HepG2 (cell line): ENCODE results near the gene FAM168A. TPM values are rescaled to one million over a fixed set of nuclear protein-coding genes. Genes with fewer than 3 reads are reported as not detected.

Experiments used
- ATAC-seq: fragments of 200-7000 bp; cut with Tn5 transposase; 3 replicates; pipeline ENCODE4 v1.9.1; 2020; ENCODE audit warnings: mild to moderate bottlenecking, moderate library complexity
- BruUV-seq: library from RNA; stranded (reverse); fragments of 400-500 nt; replicated peaks from 2 replicates; lab custom pipeline; 2021; lab: Mats Ljungman, UMichigan
- CTCF ChIA-PET: fragments of 300-600 bp; formaldehyde crosslinking; extraction: SDS; loops from one replicate; lab custom pipeline; 2021; ENCODE audit warnings: low total read pairs, inconsistent platforms, low intra/inter-chr PET ratio; lab: Yijun Ruan, JAX
- POLR2A ChIA-PET: fragments of 350-600 bp; sonication (Branson Sonifier 250); formaldehyde crosslinking; loops from one replicate; lab custom pipeline; 2020; ENCODE audit warnings: antibody characterized with exemption, inconsistent platforms; lab: Yijun Ruan, JAX
- DNase-seq: peaks from one replicate; pipeline ENCODE4 v3.0.0-alpha.2; 2015; ENCODE audit warnings: low spot score
- FAIRE-seq: peaks from 3 replicates; lab custom pipeline; 2011; peaks lifted over from hg19 to GRCh38; lab: Jason Lieb, UNC
- H2AFZ ChIP-seq: one replicate; pipeline ENCODE4 v1.6.1; 2011; ENCODE audit warnings: low read length, inconsistent platforms
- H3K27ac ChIP-seq: fragments of 300-600 bp; 3 replicates; pipeline ENCODE4 v1.8.0; 2011; ENCODE audit warnings: mixed run types, mild to moderate bottlenecking, mixed read lengths, low read length, inconsistent platforms; ENCODE audit not compliant: insufficient read depth; ENCODE audit errors: extremely low read length
- H3K27me3 ChIP-seq, 2 experiments: fragments of 200-600 bp in 1 of 2; 2 replicates in 1 of 2; 3 replicates in 1 of 2; pipeline versions ENCODE4 v1.6.0 to v1.8.0; 2011; ENCODE audit warnings: low read length in 2 of 2, mild to moderate bottlenecking in 2 of 2, moderate library complexity in 2 of 2, inconsistent platforms in 1 of 2; ENCODE audit not compliant: insufficient read depth in 2 of 2, control insufficient read depth in 1 of 2
- H3K36me3 ChIP-seq, 2 experiments: fragments of 200-600 bp in 1 of 2; replicated peaks in 1 of 2; 2 replicates in 1 of 2; 3 replicates in 1 of 2; pipeline versions ENCODE4 v1.5.1 to v1.8.0; 2011; ENCODE audit warnings: low read length in 2 of 2, inconsistent platforms in 1 of 2; ENCODE audit not compliant: insufficient read depth in 2 of 2, control insufficient read depth in 1 of 2
- H3K4me1 ChIP-seq: 2 replicates; pipeline ENCODE4 v1.5.1; 2012; ENCODE audit warnings: low read length, inconsistent platforms; ENCODE audit not compliant: insufficient read depth
- H3K4me2 ChIP-seq: 2 replicates; pipeline ENCODE4 v1.6.0; 2011; ENCODE audit warnings: low read depth, low read length, inconsistent platforms
- H3K4me3 ChIP-seq, 3 experiments: fragments of 200-600 bp in 1 of 3; sonication (generic), shearing (Covaris generic) in 1 of 3; replicated peaks in 1 of 3; 2 replicates each; pipeline ENCODE4 v1.5.1; 2011 to 2016; ENCODE audit warnings: low read length in 3 of 3, inconsistent platforms in 2 of 3, low read depth in 2 of 3, mild to moderate bottlenecking in 2 of 3, control low read depth in 1 of 3, mixed read lengths in 1 of 3; ENCODE audit not compliant: insufficient read depth in 1 of 3
- H3K79me2 ChIP-seq: one replicate; pipeline ENCODE4 v1.6.1; 2011; ENCODE audit warnings: low read length, inconsistent platforms; ENCODE audit not compliant: insufficient read depth
- H3K9ac ChIP-seq: 2 replicates; pipeline ENCODE4 v1.6.0; 2011; ENCODE audit warnings: mild to moderate bottlenecking, low read depth, low read length, inconsistent platforms; ENCODE audit not compliant: insufficient read depth
- H3K9me3 ChIP-seq: 2 replicates; pipeline ENCODE4 v1.5.1; 2012; ENCODE audit warnings: mild to moderate bottlenecking, low read length
- H4K20me1 ChIP-seq: 2 replicates; pipeline ENCODE4 v1.6.0; 2011; ENCODE audit warnings: inconsistent platforms, mild to moderate bottlenecking, low read length, moderate library complexity; ENCODE audit not compliant: insufficient read depth
- CBFB ChIP-seq: sonication (generic); formaldehyde crosslinking; IDR thresholded peaks from 2 replicates; pipeline ENCODE4 v1.4.0; 2020; ENCODE audit warnings: missing genetic modification reagents
- DNMT1 ChIP-seq: sonication (generic); formaldehyde crosslinking; IDR thresholded peaks from 2 replicates; pipeline ENCODE4 v1.5.1; 2020; ENCODE audit warnings: mild to moderate bottlenecking, missing genetic modification reagents
- HIVEP1 ChIP-seq: sonication (generic); formaldehyde crosslinking; IDR thresholded peaks from 2 replicates; pipeline ENCODE4 v1.4.0; 2020; ENCODE audit warnings: mild to moderate bottlenecking, missing genetic modification reagents
- LRRFIP1 ChIP-seq: sonication (generic); formaldehyde crosslinking; conservative IDR thresholded peaks from 2 replicates; pipeline ENCODE4 v1.4.0; 2020; ENCODE audit warnings: missing genetic modification reagents
- RNF2 ChIP-seq: fragments of 450-650 bp; conservative IDR thresholded peaks from 2 replicates; pipeline ENCODE4 v1.6.1; 2016; ENCODE audit warnings: low read depth
- SETDB1 ChIP-seq: sonication (generic); formaldehyde crosslinking; IDR thresholded peaks from 2 replicates; pipeline ENCODE4 v1.5.1; 2020; ENCODE audit warnings: missing genetic modification reagents, mild to moderate bottlenecking, borderline replicate concordance
- SMARCE1 ChIP-seq: fragments of 450-650 bp; IDR thresholded peaks from 2 replicates; pipeline ENCODE4 v1.6.1; 2017; ENCODE audit warnings: borderline replicate concordance
- STAT6 ChIP-seq: sonication (generic); formaldehyde crosslinking; IDR thresholded peaks from 2 replicates; pipeline ENCODE4 v1.4.0; 2020; ENCODE audit warnings: missing genetic modification reagents, mild to moderate bottlenecking, borderline replicate concordance
- TCF7L2 ChIP-seq: IDR thresholded peaks from 2 replicates; pipeline ENCODE4 v1.6.1; 2011; ENCODE audit warnings: mild to moderate bottlenecking, low read depth, low read length, moderate library complexity
- TEAD3 ChIP-seq: optimal IDR thresholded peaks from 2 replicates; pipeline ENCODE3; 2016; ENCODE audit warnings: borderline replicate concordance
- THAP11 ChIP-seq: IDR thresholded peaks from 2 replicates; pipeline ENCODE4 v1.6.1; 2016; ENCODE audit warnings: missing biosample characterization, missing genetic modification reagents
- TOPORS ChIP-seq: sonication (generic); formaldehyde crosslinking; IDR thresholded peaks from 2 replicates; pipeline ENCODE4 v1.8.0; 2023; ENCODE audit warnings: mild to moderate bottlenecking, missing genetic modification reagents
- ZBTB2 ChIP-seq: sonication (generic); formaldehyde crosslinking; IDR thresholded peaks from 2 replicates; pipeline ENCODE4 v1.8.0; 2022; ENCODE audit warnings: low read depth, missing genetic modification reagents
- ZNF34 ChIP-seq: sonication (generic); formaldehyde crosslinking; IDR thresholded peaks from 2 replicates; pipeline ENCODE4 v1.4.0; 2020; ENCODE audit warnings: mild to moderate bottlenecking, missing genetic modification reagents, borderline replicate concordance
- ZNF713 ChIP-seq: sonication (generic); formaldehyde crosslinking; IDR thresholded peaks from 2 replicates; pipeline ENCODE4 v1.4.0; 2020; ENCODE audit warnings: mild to moderate bottlenecking, missing genetic modification reagents
- WGBS: methylation state at CpG from one replicate; pipeline ENCODE4 v1.1.6; 2017; ENCODE audit warnings: low lambda C conversion rate; 5-methylcytosine and 5-hydroxymethylcytosine counted together
- in situ Hi-C: cut with HindIII; loops from 2 replicates; pipeline ENCODE4 v1.10.0; 2017; ENCODE audit warnings: low pct_unique_long_range_greater_than_20kb; ENCODE audit not compliant: extremely low pct_ligation_motif_present
- intact Hi-C: fragments of 100-400 bp; cut with micrococcal nuclease; formaldehyde crosslinking; loops from one replicate; pipeline ENCODE4 v1.10.0; 2022; ENCODE audit not compliant: unreplicated experiment
- polyA plus RNA-seq, 8 experiments: library from polyadenylated mRNA; depleted of rRNA in 3 of 8; stranded (reverse) in 7 of 8; unstranded in 1 of 8; fragments of >200 nt; fragmentation: Illumina TruSeq in 4 of 8; extraction: Trizol in 4 of 8; gene quantifications; 2 replicates each; pipeline versions ENCODE4 v1.2.1 to v1.2.3, GENCODE V29; 2011 to 2016; ENCODE audit warnings: low read depth in 4 of 8, missing spikeins in 1 of 8, mixed read lengths in 1 of 8; ENCODE audit not compliant: insufficient read depth in 1 of 8
- total RNA-seq, 5 experiments: library from RNA; depleted of rRNA; stranded (reverse); fragments of >200 nt; fragmentation: Illumina TruSeq; extraction: Trizol; gene quantifications; 2 replicates each; pipeline ENCODE4 v1.2.3, GENCODE V29; 2016; ENCODE audit warnings: low read depth in 1 of 5
- TF ChIP-seq, protein P1 (sequence below): IDR thresholded peaks from 2 replicates; pipeline ENCODE4 v1.6.1; 2016; ENCODE audit warnings: control low read depth
- TF ChIP-seq, protein P2 (sequence below): sonication (generic); formaldehyde crosslinking; IDR thresholded peaks from 2 replicates; pipeline ENCODE4 v1.4.0; 2020; ENCODE audit warnings: missing genetic modification reagents, mild to moderate bottlenecking, borderline replicate concordance

FAM168A gene
- total and polyA plus RNA-seq, 2 of the 13 experiments (the other 11 are each of a cell fraction or from before 2014, with no cell fraction given): 13.9 to 15.8 TPM

DNA sequence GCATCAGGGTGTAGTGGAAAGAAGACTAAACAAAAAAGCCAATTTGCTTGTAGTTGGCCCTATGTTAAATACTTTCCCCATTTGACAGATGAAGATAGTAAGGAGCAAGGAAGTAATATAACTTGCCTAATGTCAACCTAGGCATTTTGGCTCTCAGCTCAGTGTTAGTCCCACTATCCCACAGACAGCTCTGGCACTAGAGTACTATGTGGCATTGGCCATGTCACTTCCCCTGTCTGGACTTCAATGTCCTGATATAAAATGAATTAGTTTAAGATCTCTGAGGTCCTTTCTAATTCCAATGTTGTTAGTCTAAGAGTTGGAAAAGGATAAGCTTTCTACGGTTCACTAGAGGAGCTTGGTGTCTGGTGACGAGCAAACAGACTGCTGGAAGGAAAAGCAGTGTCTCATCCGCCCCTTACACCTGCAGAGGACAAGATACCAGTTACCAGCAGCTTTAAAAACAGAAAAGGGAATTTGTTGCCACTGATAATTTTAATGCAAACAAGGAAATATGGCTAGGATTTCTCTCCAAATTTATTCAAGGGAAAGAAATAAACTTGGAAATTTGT lies 129.2 kb downstream of the FAM168A start:
- BruUV-seq: no TSS peak
- Histone ChIP-seq H3K4me1 (0 out of 2 replicates have a peak, but pooled peaks cover 18% of the 10 kb centered on the region), H3K27me3 (no peaks in the 10 kb centered on the region), H3K4me3 (no peak overlapping the region), H3K36me3 (no peaks in the 10 kb centered on the region; a peak in 2 of 5 replicates), H3K27ac (no peak overlapping the region), H3K9ac (no peak overlapping the region), H3K79me2 (no peaks in the 10 kb centered on the region), H4K20me1 (no peaks in the 10 kb centered on the region), H3K4me2 (no peak overlapping the region), H3K9me3 (no peaks in the 10 kb centered on the region), H2AFZ (no peak overlapping the region)
- WGBS: 98% methylated on average over 3 of the region's 3 CpGs
- TF ChIP-seq ZNF34 (CRISPR knock-in tag) (no peak), TOPORS (CRISPR knock-in tag) (no peak), STAT6 (CRISPR knock-in tag) (no peak), TEAD3 (CRISPR knock-in tag) (no peak), SETDB1 (CRISPR knock-in tag) (no peak), THAP11 (CRISPR knock-in tag) (no peak), TCF7L2 (no peak), CBFB (CRISPR knock-in tag) (no peak), ZBTB2 (CRISPR knock-in tag) (no peak), ZNF713 (CRISPR knock-in tag) (no peak), SMARCE1 (no peak), DNMT1 (CRISPR knock-in tag) (no peak), HIVEP1 (CRISPR knock-in tag) (no peak), RNF2 (no peak), LRRFIP1 (CRISPR knock-in tag) (no peak)
- TF ChIP-seq, protein P1, sequence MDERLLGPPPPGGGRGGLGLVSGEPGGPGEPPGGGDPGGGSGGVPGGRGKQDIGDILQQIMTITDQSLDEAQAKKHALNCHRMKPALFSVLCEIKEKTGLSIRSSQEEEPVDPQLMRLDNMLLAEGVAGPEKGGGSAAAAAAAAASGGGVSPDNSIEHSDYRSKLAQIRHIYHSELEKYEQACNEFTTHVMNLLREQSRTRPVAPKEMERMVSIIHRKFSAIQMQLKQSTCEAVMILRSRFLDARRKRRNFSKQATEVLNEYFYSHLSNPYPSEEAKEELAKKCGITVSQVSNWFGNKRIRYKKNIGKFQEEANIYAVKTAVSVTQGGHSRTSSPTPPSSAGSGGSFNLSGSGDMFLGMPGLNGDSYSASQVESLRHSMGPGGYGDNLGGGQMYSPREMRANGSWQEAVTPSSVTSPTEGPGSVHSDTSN (CRISPR knock-in tag): no peak
- TF ChIP-seq, protein P2, sequence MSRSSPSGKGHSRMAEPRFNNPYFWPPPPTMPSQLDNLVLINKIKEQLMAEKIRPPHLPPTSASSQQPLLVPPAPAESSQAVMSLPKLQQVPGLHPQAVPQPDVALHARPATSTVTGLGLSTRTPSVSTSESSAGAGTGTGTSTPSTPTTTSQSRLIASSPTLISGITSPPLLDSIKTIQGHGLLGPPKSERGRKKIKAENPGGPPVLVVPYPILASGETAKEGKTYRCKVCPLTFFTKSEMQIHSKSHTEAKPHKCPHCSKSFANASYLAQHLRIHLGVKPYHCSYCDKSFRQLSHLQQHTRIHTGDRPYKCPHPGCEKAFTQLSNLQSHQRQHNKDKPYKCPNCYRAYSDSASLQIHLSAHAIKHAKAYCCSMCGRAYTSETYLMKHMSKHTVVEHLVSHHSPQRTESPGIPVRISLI (CRISPR knock-in tag): no peak
- ATAC-seq: no peak
- intact Hi-C loops (no loop called here), in situ Hi-C loops (no loop called here)
- DNase-seq: no peak
- no peak for FAIRE-seq
- ChIA-PET CTCF (no interaction called here), POLR2A (no interaction called here)
